ENCODE measurements around the gene RADIL.

Gene RADIL

DNA sequence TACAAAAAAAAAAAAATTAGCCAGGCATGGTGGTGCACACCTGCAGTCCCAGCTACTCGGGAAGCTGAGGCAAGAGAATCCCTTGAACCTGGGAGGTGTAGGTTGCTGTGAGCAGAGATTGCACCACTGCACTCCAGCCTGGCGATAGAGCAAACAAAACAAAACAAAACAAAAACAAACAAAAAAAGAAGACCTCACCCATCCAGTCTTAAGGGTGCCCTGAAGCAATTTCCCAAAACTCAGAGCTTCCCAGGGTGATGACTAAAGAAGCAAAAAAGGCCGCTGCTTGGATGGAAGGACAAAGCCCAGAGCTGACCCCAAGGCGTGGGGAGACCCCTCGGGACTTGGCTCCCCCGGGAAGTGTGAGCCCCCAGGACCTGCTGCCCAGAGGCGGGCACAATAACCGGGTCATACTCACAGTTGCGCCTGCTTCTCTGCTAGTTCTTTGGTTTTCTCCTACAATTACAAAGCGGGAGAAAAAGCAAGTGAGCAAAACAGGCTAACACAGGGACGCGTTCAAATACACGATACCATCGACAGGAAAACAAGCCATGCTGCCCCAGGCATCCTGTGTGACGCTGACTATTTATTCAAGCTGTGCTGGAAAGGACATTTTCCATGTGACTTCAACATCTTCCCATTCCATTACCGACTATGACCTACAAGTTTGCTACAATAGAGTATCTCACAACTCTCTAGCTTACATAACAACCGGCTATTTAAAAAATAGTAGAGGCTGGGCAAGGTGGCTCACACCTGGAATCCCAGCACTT, 51.6 kb downstream of the RADIL start:
- no peak for DNase-seq

DNA sequence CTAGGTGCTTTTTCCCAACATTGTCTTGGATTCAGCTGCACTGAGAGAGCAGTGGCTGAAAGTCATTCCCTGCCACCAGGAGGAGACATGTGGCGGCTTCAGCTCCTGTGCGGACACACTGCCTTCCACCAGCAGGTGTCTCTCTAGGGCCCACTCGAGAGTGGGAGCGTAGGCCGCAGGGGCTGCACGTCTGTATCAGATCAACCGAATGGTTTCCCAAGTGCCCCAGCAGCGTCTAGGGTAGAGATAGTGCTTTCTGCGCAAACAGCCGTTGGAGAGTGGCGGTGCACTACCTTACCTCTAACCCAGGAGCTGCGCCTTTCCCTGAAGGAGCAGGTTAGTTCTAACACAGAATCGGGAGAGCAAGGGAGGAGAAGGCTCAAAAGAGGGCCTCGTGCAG, 53.3 kb downstream of the RADIL start:
- DNase-seq, result no peak

DNA sequence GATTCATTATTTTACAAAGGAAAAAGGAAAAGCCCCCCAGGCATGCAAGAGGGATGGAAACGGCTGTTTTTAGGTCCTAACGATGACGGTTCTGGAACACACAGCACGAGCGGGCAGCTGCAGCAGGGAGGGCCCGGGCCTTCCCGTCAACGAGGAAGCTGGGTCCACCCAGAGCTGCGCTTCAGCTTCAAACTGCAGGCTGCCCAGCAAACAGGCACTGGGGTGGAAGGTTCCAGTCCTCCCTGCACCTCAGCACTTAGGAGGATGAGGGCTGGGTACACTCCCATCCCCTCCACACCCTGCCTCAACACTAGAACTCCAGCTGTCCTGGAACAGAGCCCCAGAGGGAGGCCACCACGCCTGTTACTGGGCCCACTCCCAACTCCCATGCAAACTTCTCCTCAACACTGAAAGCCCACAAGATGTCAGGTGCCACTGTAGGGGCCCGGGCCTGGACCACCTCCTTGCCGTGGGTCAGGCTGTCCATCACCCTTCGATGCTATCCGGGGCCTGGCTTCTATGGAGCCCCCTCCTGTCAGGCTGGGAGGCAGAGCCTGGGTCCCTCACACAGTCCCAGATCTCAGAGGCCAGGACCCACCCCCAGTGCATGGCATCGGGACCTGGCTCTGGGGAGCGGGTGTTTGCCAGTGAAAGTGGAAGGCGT, 54.7 kb downstream of the RADIL start:
- DNase-seq, result no peak

DNA sequence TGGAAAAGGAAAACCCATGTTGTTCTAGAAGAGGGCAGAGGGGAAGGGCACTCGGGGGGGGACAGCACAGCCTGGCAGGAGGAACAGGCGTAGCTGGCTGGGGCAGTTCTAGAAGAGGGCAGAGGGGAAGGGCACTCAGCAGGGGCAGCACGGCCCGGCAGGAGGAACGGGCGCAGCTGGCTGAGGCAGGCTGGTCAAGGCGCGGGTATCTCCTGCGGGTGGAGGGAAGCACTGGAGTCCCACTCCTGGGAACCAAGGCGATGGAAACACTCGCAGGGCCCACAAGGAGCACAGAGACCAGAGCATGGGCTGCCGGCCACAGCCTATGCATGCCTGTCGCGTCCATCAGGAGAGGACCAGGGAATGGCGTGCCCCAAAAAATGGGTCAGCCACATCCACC, 58.4 kb downstream of the RADIL start:
- DNase-seq, result no peak

DNA sequence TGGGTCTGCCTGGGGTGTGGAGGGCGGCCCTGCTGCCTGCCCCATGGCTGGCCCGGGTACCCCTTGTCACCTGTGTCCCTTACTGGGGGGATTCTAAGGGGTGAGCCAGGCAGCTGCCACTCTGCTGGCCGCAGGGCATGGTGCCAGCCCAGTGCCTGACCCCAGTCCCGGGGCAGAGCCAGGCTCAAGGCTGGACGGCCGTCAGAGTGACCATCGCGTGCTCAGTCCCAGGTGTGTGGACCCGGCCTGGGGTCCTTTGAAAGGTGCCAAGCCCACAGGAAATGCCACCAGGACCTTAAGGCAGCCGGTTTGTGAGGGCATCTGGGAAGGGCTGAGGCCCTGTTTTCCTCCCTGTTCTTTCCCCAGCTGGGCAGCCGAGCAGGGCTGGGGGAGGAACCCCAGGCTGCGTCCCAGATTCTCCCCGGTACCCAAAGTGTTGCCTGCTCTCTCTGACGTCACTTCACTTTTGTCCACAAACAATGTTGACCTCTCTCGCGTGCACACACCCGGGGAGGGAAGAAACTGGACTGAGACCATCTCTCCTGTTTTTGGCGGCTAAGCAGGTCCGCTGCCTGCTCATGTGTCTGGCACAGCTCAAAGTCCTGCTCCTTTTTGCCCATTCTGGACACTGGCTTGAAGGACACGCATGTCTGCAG, 59.3 kb downstream of the RADIL start:
- no peak for DNase-seq

DNA sequence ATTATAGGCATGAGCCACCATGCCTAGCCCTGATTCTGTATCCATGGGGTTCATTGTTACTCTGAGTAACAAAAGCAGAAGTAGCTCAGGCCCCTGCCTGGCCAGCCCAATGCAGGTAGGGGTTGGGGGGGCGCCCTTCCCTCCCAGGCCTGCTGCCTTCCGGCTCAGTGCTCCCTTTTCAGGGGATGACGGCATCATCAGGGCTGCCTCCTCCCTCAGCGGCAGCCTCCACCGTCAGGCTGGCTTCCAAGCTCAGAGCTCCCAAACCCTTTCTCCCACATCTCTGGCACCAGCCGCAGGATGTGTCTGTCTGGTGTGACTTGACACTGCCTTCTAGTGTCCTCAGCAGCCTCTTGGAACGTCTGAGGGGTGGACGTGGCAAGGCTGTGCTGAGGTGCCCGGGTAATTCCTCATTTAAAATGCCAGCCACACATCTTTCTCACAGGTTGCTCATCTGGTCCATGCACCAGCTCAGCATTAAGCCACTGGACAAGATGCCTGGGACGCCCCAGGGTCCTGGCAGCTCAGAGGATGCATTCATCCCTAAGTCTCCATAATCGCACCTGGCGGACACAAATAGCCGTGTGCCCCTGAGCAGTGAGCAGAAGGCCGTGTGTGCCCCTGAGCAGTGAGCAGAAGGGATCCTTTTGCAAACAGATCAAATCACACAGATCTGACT, 59.9 kb downstream of the RADIL start:
- DNase-seq, result no peak

DNA sequence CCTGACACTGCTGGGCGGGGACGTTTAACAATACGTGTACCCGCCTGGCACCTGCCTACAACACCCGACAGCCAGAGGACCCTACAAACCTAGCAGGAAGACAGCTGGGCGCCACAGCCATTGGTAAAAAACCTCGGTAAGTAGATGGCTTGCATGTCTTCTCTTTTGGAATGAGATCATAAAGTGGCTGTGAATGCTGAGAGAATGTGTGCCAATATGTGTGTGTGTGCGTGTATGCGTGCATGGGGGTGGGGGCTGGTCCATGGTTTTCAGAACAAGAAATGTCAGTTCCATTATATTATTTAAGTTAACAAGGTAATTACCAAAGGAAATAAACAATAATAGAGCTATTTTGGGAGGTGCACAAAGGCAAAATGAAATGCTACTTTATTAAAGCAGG, 60.8 kb downstream of the RADIL start:
- no peak for DNase-seq

DNA sequence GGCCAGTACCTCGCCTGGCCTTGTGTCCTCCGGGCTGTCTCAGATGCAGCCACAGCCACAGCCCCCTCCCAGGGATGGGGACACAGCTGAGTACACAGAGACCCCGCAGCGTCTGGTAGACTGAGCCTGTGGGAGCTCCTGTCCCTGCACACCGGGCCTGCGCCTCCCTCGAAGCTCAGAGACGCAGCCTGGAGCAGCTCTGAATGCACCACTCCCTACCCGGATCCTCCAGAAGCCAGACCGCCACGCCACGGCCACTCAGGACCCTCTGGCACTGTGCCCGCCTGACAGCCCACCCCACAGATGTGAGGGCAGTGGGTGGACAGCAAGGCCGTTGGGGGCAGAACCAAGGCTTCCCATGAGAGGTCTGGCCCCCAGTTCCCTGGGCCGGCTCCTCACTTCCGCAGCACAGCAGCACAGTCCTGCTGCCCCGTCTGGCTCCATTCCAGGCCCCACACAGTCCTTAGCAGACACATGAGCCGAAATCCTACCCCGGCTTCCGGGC, 62.5 kb downstream of the RADIL start:
- DNase-seq, result no peak

DNA sequence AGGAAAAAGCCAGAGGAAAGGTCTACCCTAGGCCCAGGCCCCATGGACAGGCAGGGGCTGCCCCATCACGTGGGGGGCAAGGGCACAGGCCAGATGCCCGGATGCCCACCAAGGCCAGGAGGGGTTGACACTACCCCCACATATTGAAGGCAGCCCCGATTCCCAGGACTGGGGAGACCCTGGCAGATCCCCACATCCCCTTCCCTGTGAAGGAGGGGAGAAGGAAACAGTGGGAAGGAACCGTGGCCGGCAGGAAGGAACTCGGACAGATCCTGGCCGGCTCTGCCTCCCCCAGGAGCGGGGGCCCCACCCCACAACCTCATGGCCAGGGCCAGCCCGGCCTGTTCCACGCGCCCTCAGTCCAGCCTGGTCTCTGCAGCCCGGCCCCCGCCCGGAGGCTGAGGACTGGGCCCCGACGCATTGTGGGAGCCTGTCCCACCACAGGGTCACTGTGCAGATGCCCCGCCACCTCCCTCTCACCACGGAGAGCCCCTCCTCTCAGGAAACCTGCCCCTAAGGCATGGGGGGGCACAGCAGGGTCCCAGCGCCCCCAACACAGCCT, 63.0 kb downstream of the RADIL start:
- DNase-seq, result no peak

DNA sequence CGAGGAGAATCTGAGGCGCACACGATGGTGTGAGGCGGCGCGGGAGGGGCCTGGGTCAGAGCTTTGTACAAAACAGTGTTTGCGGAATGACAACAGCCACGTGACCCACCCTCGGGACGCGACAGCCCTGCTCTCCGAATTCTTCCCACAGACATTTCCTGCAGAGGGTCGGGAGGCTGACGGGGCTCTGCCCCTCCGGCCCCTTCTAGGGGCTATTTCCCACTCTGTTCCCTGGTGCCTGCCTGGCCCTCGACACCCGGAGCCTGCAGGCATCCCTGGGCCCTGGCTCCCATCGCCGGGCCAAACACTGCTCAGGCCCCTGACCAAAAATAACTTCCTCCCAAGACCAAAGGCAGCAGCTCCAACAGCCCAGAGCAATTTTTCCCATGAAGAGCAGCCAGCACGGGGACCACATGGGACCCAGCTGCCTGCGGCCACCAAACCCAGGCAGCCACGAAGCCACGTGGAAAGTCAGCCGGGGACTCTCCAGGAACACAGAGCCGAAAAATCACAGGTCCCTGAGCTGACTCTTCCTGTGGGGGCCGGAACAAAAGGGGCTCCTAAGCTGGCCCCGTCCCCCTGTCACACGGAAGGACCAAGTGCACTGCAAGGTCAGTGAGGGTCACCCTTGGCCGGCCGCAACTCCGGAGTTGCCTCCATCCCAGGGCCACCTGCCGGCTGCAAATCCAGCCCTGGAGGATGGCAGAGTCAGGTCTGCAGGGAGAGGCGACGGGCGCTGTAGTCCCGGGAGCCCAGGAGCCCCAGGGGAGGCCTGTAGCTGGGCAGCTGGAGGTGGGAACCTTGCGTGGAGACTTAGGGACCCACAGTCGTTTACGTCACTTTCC, 63.7 kb downstream of the RADIL start:
- no peak for DNase-seq

DNA sequence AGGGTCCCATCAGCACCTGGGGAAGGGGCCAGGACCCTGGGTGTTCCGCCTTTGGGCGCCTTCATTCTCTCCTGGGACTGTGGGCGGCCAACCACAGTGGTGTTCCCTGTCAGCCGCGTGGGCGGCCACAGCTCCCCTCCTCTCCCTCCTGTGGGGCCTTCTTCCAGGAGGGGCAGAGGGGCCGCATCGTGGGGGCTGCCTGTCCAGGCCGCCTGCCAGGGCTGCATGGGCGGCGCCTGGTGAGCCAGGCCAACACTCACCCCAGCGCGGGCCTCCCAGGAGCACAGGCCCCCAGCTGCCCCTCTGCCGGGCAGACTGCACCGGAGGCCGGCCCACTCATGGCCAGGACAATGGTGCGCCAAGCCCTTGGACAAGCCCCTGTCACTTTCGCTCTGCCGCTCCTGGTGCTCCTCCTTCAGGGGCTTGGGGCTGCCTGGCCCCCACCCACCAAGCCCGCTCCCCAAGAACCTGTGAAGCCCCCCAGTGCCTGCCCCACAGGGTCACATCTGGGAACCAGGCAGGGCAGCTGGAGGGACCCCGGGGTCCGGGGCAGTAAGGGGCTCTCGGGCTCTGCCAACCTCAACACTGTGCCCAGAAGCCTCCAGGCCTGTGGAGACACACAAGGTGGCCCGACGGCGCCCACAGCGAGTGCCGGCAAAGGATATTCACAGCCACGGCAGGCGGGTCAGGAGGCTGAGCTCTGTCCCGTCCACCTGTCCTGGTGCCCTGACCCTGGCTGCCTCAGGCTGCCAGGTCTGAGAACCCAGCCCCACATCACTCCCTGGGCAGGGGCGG, 65.3 kb downstream of the RADIL start:
- DNase-seq, result no peak

DNA sequence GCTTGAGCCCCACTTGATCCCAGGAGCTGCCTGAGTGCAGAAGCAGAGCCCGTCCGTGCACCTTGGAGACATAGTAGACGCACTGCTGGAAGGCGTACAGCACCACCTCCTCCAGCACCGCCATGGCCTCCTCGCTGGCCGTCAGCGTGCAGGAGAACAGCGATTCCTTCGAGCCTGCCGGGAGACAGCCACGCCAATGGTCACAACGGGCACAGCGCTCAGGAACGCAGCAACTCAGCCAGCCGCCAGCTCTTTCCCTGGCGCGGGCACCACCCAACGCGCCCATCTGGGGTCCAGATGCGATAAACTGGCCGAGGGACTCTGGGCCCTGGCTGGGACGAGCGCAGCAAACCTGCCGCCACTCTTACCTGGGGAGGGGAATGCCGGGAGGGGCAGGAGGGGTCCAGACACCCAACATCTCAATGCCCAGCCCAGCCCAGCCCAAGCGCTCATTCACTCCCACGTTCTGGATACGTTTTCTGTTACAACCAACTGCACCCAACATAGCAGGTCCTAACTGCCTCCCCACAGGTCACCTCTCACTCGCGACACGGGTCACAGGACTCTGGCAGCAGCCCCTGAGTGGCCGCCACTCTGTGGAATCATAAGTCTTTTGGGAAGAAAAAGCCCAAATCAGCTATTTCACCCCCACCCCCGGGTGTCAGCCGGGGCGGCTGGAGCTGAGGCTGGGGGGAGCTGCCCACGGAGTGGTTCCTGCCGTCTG, 66.2 kb downstream of the RADIL start:
- DNase-seq, result no peak

DNA sequence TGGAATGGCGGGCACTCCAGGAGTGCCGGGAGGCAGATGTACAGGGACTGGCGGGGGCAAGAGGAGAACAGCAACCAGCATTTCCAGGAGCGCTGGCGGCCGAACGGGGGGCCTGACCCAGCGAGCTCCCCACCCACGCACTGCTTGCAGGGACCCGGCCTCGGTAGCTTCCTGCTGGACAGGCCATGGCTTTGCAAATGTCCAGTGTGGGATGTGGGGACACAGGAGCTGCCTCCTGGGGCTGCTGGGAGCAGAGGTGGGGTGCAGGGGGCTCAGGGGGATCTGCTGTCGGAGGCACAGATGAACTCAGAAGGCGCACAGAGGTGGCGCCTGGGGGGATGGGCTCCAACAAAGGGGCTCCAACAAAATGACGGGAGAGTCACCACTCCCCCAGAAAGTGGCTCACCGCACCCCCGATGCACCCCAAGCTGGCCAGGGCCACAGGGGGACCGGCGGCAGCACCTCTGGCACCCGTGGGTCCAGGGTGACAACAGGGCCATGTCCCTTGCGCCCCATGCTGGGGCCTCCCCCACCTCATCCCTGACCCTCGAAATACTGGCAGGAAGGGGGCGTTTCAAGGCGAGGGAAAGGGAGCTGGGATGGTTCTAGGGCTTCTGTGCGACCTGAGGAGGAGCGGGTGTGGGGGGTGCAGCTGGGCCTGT, 67.0 kb downstream of the RADIL start:
- DNase-seq, result no peak

DNA sequence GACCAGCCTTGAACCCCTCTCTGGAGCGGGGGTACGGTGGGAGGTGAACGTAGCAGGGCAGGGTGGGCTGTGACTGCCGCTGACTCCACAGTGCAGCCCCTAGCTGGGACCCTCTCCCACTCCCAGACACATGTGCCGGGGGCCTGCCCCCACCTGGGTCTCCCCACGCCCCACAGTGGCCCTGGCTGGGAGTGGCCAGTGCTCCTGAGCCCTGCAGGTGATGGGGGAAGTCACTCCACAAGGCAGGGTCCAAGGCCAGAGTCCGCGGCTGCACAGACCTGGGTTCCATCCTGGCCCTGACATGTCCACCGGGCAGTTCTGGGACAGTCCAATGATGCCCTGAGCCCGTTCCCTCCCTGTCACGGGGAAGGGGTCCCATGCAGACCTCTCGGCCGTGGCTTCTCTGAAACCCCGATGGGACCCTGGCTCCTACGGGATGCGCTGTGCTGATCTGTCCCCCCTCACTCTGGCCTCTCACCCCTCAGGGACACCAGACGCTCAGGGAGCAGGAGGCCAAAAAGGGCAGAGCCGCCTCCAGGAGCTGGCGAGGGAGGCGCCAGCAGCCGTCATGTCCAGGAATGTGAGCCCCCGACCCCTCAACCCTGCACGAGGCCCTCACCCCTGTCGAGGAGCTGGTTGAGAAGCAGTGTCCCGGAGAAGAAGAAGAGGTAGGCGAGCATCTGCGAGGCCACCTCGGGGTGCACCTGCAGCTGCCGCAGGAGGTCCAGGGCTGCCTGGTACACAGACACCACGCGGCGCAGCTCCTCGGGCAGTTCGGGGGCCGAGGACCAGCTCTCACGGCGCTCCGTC, 67.7 kb downstream of the RADIL start:
- DNase-seq, result no peak

DNA sequence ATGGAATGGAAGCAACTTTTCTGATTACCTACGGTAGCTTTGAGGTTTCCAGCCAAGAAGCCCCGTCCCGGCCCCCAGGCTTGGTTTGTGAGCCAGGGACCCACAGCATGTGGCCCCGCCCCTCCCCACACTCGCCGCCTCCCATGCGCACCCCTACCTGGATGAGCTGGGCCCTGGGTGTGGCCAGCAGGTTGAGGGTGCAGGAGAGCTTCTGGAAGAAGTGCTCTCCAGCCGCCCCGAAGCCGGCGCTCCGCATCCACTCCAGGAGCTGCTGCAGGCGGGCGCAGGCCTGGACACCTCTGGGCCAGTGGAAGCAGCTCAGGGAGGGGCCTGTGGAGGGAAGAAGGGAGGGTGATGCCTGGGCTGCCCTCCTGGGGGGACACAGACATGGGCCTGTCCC, 68.4 kb downstream of the RADIL start:
- no peak for DNase-seq

DNA sequence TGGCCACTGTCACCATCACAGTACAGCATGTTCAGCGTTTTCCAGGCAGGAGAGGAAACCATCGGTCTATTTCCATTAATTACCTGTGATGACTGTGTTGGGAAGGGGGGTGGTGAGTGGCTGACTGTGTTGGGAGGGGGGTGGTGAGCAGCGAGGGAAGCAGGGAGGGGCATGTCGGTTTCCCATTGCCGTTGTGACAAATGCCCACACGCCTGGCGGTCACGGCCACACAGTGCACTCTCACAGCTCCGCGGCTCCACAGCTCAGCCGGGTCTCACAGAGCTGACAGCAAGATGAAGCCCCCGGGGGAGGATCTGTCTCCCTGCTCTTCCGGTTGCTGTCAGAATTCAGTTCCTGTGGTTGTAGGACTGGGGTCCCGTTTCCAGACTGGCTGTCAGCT, 69.1 kb downstream of the RADIL start:
- no peak for DNase-seq

DNA sequence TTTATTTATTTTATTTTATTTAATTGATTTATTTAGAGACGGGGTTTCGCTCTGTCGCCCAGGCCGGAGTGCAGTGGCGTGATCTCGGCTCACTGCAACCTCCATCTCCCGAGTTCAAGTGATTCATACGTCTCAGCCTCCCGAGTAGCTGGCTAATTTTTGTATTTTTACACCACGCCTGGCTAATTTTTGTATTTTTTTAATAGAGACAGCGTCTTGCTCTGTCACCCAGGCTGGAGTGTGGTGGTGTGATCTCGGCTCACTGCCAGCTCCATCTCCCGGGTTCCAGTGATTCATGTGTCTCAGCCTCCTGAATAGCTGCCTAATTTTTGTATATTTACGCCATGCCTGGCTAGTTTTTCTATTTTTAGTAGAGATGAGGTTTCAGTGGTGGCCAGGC, 73.8 kb downstream of the RADIL start:
- DNase-seq, result no peak

DNA sequence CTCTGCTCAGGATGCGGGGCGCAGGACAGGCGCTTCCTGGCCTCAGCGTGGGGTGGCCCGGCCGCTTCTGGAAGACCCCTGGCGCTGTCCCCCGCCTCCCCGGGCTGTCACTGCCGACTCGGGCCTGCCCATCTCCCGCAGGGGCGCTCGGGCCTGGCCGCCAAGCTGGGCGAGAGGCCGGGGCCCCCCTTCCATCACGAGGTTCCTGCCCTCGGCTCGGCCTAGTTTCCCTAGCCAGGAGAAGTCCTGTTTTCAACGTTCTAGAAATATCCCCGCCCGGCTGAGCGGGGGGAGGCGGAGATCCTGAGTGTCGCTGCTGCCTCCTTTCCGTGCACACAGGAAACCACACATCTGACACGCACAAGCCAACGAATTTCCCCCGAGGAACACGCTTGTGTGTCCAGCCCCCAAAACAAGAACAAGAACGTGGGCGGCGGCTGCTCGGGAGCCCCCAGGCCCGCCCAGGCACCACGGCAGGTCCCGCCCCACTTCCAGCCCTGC, 74.4 kb downstream of the RADIL start:
- no peak for DNase-seq

DNA sequence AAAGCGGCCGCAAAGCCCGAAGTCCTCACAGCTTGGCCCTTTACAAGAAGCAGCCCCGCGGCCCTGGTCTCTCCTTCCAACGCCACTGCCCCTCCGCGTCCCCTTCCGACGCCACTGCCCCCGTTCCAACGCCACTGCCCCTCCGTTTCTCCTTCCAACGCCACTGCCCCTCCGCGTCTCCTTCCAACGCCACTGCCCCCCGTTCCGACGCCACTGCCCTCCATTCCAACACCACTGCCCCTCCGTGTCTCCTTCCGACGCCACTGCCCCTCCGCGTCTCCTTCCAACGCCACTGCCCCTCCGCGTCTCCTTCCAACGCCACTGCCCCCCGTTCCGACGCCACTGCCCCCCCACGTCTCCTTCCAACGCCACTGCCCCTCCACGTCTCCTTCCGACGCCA, 75.0 kb downstream of the RADIL start:
- DNase-seq, result no peak

Data from NCI-H187 treated with DMSO at 0.1 percent for 48 hours (cell line).